Duodenal mucosa (tissue), 2 donors: ENCODE results near the gene SERPINE1.
"Not testable (repeated sequence)": the region's sequence is repeated elsewhere in the genome, so short reads cannot be mapped to it uniquely, and the experiment has no call there.

Source experiments
- H3K27ac ChIP-seq: one replicate; pipeline ENCODE4 v1.7.0; 2013; ENCODE audit warnings: low read depth, low read length
- H3K27me3 ChIP-seq, 2 donors: one replicate each; pipeline ENCODE4 v1.7.0; 2013; ENCODE audit warnings: low read length in 2 of 2, control low read depth in 1 of 2; ENCODE audit not compliant: insufficient read depth in 2 of 2, control insufficient read depth in 1 of 2
- H3K36me3 ChIP-seq, 2 donors: one replicate each; pipeline ENCODE4 v1.7.0; 2013; ENCODE audit warnings: low read length in 2 of 2, control low read depth in 1 of 2; ENCODE audit not compliant: insufficient read depth in 2 of 2, control insufficient read depth in 1 of 2
- H3K4me1 ChIP-seq, 2 donors: one replicate each; pipeline ENCODE4 v1.7.0; 2013; ENCODE audit warnings: low read length in 2 of 2, control low read depth in 1 of 2; ENCODE audit not compliant: insufficient read depth in 2 of 2, control insufficient read depth in 1 of 2
- H3K4me3 ChIP-seq, 2 donors: one replicate each; pipeline ENCODE4 v1.7.0; 2013; ENCODE audit warnings: low read length in 2 of 2, low read depth in 1 of 2
- H3K9ac ChIP-seq, 2 donors: one replicate each; pipeline ENCODE4 v1.7.0; 2013; ENCODE audit warnings: low read length in 2 of 2, low read depth in 1 of 2
- H3K9me3 ChIP-seq, 2 donors: one replicate each; pipeline ENCODE4 v1.7.0; 2013; ENCODE audit warnings: low read length in 2 of 2, control low read depth in 1 of 2; ENCODE audit not compliant: control insufficient read depth in 1 of 2

Gene SERPINE1

DNA sequence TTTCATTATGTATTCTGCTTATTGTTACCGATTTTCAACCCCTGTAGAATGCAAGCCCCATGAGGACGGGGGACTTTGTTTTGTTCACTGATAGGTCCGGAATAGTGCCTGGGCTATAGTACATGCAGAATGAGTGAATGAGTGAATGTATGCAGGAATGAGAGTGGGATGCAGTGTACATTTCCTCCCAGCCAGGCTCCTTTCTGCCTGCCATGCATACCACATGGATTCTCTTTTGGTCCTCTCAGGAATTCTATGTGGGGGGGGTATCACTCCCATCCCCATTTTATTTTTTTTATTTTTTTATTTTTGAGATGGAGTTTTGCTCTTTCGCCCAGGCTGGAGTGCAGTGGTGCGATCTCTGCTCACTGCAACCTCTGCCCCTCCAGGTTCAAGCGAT, 24.9 kb upstream of the SERPINE1 start:
- Histone ChIP-seq H3K9ac (no peak overlapping the region), H3K36me3 (no peaks in the 10 kb centered on the region), H3K27me3 (peaks cover 0 to 8% of the 10 kb centered on the region in 2 donors), H3K4me3 (no peak overlapping the region), H3K27ac (no peak overlapping the region), H3K9me3 (no peaks in the 10 kb centered on the region), H3K4me1 (peaks cover 5 to 17% of the 10 kb centered on the region in 2 donors)

DNA sequence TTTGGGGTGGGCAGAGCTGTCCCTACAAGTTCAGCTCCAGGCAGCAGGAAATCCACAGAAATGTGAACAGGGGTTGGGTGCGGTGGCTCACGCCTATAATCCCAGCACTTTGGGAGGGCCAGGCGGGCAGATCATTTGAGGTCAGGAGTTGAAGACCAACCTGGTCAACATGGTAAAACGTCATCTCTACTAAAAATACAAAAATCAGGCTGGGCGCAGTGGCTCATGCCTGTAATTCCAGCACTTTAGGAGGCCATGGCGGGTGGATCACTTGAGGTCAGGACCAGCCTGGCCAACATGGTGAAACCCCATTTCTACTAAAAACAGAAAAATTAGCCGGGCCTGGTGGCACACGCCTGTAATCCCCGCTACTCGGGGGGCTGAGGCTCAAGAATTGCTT, 23.2 kb upstream of the SERPINE1 start:
- H3K4me1 ChIP-seq: peaks cover 5 to 15% of the 10 kb centered on the region in 2 donors
- H3K27me3 ChIP-seq, H3K36me3 ChIP-seq, H3K9me3 ChIP-seq, H3K4me3 ChIP-seq, H3K27ac ChIP-seq, H3K9ac ChIP-seq: not testable (repeated sequence)

DNA sequence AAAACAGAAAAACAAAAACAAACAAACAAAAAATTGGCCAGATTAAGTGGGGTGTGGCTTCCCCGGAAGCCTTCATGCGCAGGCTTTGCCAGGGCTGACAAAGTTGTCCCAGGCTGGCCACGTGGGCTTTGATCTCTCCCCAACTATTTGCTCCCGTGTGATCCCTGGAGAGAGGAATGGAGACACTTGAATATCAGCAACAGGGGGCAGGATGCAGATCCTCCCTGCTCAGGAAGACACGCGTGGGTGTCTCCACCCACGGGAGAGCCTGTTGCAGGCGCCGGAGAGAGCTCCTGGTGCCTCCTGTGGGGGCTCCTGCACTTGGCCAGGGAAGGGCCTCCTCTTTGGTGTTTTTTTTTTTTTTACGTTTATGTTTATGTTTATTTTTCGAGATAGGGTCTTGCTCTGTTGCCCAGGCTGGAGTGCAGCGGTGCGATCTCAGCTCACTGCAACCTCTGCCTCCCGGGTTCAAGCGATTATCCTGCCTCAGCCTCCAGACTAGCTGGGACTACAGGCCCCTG, 22.7 kb upstream of the SERPINE1 start:
- H3K36me3 ChIP-seq: no peaks in the 10 kb centered on the region
- no peak overlapping the region for H3K27ac ChIP-seq
- H3K4me1 ChIP-seq: peaks cover 5 to 15% of the 10 kb centered on the region in 2 donors
- H3K9me3 ChIP-seq: no peaks in the 10 kb centered on the region
- H3K27me3 ChIP-seq: peaks cover 0 to 8% of the 10 kb centered on the region in 2 donors
- no peak overlapping the region for H3K4me3 ChIP-seq
- H3K9ac ChIP-seq: no peak overlapping the region

DNA sequence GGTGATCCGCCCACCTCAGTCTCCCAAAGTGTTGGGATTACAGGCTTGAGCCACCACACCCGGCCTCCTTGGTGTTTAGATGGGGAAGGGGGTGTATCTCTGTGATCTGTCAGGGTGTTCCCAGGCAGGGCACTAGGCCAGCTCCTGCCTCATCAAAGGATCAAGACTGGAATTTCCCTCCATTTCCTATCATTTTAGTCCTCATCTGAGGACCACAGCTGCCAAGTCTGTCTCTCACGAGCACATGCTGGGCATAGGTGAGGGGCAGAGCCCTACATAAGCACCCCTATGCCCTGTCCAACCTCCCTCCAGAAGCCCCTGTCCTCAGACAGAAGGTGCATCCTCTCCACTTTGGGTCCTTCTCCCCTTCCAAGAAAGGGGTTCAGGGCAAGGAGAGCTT, 22.1 kb upstream of the SERPINE1 start:
- Histone ChIP-seq H3K36me3 (no peaks in the 10 kb centered on the region), H3K4me3 (no peak overlapping the region), H3K27ac (no peak overlapping the region)

DNA sequence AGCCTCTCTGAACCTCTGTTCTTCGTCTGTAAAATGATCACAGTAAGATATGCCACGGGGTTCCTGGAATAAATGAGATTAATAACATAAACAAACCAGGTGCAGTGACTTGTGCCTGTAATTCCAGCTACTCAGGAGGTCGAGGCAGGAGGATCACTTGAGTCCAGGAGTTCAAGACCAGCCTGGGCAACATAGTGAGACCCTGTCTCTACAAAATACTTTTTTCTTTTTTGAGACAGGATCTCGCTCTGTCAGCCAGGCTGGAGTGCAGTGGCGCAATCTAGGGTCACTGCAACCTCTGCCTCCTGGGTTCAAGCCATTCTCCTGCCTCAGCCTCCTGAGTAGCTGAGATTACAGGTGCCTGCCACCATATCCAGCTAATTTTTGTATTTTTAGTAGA, 21.7 kb upstream of the SERPINE1 start:
- peaks cover 5 to 11% of the 10 kb centered on the region in 2 donors for H3K4me1 ChIP-seq
- not testable (repeated sequence) for H3K27ac ChIP-seq, H3K9ac ChIP-seq

More for the DNA sequence above, 22.1 kb upstream of the SERPINE1 start:
- Histone ChIP-seq H3K9ac (no peak overlapping the region), H3K4me1 (peaks cover 5 to 15% of the 10 kb centered on the region in 2 donors), H3K27me3 (peaks cover 0 to 8% of the 10 kb centered on the region in 2 donors), H3K9me3 (no peaks in the 10 kb centered on the region)

DNA sequence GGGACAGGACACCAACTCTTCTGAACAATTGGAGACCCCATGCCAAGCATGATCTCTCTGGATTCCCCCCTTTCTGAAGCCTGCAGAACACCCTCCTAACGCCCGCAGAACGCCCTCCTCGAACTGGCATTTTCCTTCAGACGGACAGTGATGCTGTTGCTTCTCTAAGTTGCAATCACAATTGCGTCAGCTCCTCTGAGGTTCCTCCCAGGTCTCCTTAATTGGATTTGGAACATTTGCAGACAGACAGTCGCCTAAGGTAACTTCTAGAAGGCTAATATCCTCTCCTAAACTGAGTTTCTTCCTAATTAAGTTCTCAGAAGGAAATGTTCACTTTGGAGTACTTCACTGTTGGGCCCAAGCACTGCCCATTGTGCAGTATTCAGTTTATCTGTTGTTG, 20.5 kb upstream of the SERPINE1 start:
- H3K36me3 ChIP-seq: no peaks in the 10 kb centered on the region
- peaks cover 5 to 8% of the 10 kb centered on the region in 2 donors for H3K4me1 ChIP-seq
- H3K9ac ChIP-seq: no peak overlapping the region
- H3K9me3 ChIP-seq: no peaks in the 10 kb centered on the region
- no peak overlapping the region for H3K4me3 ChIP-seq
- no peaks in the 10 kb centered on the region for H3K27me3 ChIP-seq
- H3K27ac ChIP-seq: no peak overlapping the region

More for the DNA sequence above, 21.7 kb upstream of the SERPINE1 start:
- not testable (repeated sequence) for H3K27me3 ChIP-seq, H3K4me3 ChIP-seq, H3K9me3 ChIP-seq, H3K36me3 ChIP-seq

DNA sequence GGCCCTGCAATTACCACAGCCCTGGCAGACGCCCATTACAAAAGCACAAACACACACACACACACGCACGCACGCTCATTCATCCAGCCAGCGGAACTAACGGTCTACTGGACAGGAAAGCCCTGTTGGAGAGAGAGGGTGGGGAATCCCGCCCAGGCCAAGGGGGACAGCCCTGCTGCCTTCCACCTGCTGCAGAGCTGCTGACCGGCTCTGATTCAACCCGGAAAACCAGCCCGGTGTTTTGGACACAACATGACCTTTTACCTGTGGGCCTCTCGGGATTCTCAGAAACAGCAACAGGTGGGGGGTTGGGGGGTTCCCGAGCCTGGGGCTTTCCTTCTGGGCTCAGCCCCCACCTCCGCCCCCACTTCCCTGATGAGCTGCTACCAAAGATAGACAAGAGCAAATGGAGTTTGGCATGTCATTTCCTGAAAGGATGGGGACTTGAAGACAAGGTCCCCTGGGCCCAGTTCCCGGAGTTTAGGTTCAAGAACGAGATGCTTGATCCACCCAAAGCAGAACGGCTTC, 18.5 kb upstream of the SERPINE1 start:
- Histone ChIP-seq H3K9ac (no peak overlapping the region), H3K36me3 (no peaks in the 10 kb centered on the region), H3K4me3 (no peak overlapping the region), H3K4me1 (peaks cover 0 to 1% of the 10 kb centered on the region in 2 donors), H3K9me3 (no peaks in the 10 kb centered on the region), H3K27ac (no peak overlapping the region), H3K27me3 (no peaks in the 10 kb centered on the region)

DNA sequence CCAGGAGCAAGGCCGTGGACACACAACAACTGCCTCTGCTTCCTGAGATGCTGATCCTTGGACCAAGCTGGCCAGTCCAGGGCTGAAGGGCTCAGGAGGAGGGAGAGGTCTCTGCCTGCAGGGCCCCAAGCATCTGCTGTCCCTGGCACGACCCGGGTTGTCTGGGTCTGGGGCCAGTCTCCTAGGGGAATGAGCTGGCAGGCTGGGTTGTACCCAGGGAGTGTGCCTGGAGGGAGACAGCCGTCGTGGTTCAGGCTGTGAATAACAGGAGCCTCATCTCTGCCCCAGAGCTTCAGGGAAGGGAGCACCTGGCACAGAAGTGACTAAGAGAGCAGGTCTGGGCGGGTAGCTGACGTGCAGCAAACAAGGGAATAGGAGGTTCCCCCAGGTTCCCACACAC, 17.9 kb upstream of the SERPINE1 start:
- Histone ChIP-seq H3K4me3 (no peak overlapping the region), H3K4me1 (no peaks in the 10 kb centered on the region), H3K36me3 (no peaks in the 10 kb centered on the region), H3K27ac (no peak overlapping the region), H3K27me3 (no peaks in the 10 kb centered on the region), H3K9me3 (no peaks in the 10 kb centered on the region), H3K9ac (no peak overlapping the region)

DNA sequence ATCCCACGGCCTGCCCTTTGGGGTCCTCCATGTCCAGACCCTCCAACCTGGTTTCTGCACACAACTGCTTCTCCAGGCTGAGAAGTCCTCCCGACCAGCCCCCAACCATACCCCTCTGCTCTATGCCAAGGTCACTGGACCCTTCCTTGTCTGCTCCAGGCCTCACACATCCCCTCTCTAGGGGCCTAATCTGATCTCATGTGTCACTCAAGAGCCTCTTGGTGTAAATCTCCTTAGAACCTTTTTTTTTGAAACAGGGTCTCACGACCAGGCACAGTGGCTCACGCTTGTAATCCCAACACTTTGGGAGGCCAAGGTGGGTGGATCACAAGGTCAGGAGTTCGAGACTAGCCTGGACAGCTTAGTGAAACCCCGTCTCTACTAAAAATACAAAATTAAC, 17.5 kb upstream of the SERPINE1 start:
- H3K36me3 ChIP-seq: no peaks in the 10 kb centered on the region
- no peak overlapping the region for H3K4me3 ChIP-seq
- no peaks in the 10 kb centered on the region for H3K27me3 ChIP-seq
- H3K27ac ChIP-seq: no peak overlapping the region
- H3K4me1 ChIP-seq: no peaks in the 10 kb centered on the region
- H3K9me3 ChIP-seq: no peaks in the 10 kb centered on the region
- no peak overlapping the region for H3K9ac ChIP-seq

DNA sequence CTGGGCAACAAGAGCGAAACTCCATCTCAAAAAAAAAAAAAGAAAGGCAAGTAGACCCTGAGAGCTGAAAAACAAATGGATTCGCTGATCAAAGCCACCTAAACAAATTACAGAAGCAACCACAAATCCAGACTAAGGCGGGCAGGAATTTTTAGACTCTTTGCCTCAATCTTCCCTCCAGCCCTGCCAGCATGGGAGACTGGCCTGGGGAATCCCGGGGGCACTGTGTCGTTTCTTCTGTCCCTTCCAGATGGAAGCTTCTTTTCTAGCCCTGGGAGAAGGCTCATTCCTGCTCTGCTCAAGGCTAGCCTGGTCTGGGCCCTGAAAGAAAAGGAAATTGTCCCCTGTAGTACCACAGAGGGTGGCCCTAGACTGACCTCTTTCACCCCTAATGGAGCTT, 15.6 kb upstream of the SERPINE1 start:
- H3K27ac ChIP-seq: no peak overlapping the region
- H3K9ac ChIP-seq: no peak overlapping the region
- H3K27me3 ChIP-seq: no peaks in the 10 kb centered on the region

DNA sequence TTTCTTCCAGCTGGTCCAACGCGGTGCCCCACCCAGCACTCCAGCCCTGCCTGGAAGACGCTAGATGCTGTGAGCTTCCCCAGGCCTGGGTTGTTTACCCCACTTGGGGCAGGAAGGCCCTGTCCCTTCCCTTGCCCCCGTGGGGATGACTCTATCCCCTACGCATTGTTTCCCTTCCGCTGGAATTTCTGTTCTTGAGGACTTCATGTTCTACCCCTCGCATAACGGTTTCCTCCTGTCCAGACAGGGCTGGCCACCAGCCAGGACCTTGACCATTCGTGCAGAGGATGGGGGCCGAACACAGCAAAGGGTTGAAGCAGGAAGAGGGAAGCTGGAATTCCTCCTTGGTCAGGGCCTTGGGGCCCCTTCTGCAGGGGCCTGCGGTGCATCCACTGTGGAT, 14.7 kb upstream of the SERPINE1 start:
- Histone ChIP-seq H3K27ac (no peak overlapping the region), H3K9ac (no peak overlapping the region), H3K27me3 (no peaks in the 10 kb centered on the region), H3K36me3 (no peaks in the 10 kb centered on the region), H3K4me3 (no peak overlapping the region), H3K4me1 (no peaks in the 10 kb centered on the region), H3K9me3 (no peaks in the 10 kb centered on the region)

More for the DNA sequence above, 15.6 kb upstream of the SERPINE1 start:
- Histone ChIP-seq H3K4me1 (no peaks in the 10 kb centered on the region), H3K4me3 (no peak overlapping the region), H3K36me3 (no peaks in the 10 kb centered on the region), H3K9me3 (no peaks in the 10 kb centered on the region)
